ENCODE data around the gene ANKRD36B.
"Not testable (repeated sequence)": the region's sequence is repeated elsewhere in the genome, so short reads cannot be mapped to it uniquely, and the experiment has no call there.

The ANKRD36B gene

DNA sequence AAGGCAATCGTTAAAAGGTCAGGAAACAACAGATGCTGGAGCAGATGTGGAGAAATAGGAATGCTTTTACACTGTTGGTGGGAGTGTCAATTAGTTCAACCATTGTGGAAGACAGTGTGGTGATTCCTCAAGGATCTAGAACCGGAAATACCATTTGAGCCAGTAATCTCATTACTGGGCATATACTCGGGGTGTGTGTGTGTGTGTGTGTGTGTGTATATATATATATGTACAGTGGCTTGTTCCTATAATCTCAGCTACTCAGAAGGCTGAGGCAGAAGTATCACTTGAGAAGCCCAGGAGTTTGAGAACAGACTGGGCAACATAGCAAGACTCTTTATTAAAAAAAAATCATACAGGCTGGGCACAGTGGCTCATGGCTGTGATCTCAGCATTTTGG is 24.0 kb downstream of the ANKRD36B start:
- DNase-seq (ENCODE audit: insufficient read length); FAIRE-seq: not testable (repeated sequence)

DNA sequence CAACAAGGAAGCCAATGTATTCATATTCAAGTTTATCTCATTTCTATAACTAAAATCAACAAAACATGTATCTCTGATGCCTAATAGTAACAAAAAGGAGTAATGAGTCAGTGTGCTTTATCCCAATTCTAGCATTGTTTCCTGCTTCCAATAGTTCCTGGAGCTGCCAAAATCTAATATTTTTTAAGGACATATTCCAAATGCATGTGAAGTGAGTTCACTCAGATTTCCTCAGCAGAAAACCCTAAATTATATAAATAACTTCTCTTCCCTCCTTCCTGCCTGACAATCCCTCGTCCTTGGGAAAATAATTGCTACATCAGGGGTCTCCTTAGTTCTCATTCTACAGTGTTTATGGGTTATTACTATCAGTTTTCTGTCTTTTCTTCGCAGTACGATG is 37.3 kb downstream of the ANKRD36B start:
- FAIRE-seq; DNase-seq (ENCODE audit: insufficient read length): not testable (repeated sequence)

DNA sequence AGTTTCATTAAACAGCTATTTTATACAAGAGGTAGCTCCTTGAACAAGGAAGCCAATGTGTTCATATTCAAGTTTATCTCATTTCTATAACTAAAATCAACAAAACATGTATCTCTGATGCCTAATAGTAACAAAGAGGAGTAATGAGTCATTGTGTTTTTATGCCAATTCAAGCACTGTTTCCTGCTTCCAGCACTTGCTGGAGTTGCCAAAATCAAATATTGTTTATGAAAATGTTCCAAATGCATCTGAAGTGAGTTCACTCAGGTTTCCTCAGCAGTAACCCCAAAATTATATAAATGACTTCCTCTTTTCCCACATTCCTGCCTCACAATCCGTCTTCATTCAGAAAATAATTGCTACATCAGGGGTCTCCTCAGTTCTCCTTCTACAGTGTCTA is 39.2 kb downstream of the ANKRD36B start:
- DNase-seq (ENCODE audit: insufficient read length); FAIRE-seq: not testable (repeated sequence)

DNA sequence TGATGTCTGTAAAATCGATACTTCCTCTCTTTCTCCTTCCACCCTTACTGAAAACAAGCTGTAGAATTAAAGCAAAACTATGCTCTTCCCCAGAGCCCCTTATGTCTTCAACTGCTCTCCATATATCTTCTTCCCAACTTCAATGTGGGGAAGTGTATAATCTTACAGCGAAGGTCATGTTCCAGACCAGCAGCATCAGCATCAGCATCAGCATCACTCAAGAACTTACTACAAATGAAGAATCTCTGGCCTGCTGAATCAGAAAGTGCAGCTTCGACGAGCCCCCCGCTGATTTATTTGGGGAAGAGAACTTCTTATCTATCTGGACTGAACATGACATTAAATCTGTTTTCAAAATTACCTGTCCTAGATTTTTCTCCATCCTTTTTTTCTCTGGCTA is 40.6 kb downstream of the ANKRD36B start:
- not testable (repeated sequence) for FAIRE-seq; DNase-seq (ENCODE audit: insufficient read length)

DNA sequence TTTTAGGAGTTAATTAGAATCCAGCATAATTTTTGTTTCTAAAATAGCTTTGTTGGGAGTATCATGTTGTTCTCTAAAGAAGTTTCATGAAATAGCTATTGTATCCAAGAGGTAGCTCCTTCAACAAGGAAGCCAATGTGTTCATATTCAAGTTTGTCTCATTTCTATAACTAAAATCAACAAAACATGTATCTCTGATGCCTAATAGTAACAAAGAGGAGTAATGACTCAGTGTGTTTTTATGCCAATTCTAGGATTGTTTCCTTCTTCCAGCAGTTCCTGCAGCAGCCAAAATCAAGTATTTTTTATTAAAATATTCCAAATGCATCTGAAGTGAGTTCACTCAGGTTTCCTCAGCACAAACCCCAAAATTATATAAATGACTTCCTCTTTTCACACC is 41.1 kb downstream of the ANKRD36B start:
- FAIRE-seq; DNase-seq (ENCODE audit: insufficient read length): not testable (repeated sequence)

DNA sequence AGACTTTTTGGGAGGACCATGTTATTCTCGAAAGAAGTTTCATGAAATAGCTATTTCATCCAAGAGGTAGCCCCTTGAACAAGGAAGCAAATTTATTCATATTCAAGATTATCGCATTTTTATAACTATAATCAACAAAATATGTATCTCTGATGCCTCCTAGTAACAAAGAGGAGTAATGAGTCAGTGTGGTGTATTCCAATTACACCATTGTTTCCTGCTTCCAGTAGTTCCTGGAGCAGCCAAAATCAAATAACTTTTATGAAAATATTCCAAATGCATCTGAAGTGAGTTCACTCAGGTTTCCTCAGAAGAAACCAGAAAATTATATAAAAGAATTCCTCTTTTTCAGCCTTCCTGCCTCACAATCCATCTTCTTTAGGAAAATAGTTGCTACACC is 43.0 kb downstream of the ANKRD36B start:
- TF ChIP-seq POLR2A (IDR thresholded peaks at IDR 0.05; ENCODE audit: low read depth, low read length) = no peak
- TF ChIP-seq POLR2AphosphoS5 (IDR thresholded peaks at IDR 0.05; ENCODE audit: low read depth, low read length) = no peak
- TF ChIP-seq TAF1 (IDR thresholded peaks at IDR 0.05; ENCODE audit: borderline replicate concordance, low read depth, low read length) = no peak
- FAIRE-seq (no peak), DNase-seq (ENCODE audit: insufficient read length) (no peak)

DNA sequence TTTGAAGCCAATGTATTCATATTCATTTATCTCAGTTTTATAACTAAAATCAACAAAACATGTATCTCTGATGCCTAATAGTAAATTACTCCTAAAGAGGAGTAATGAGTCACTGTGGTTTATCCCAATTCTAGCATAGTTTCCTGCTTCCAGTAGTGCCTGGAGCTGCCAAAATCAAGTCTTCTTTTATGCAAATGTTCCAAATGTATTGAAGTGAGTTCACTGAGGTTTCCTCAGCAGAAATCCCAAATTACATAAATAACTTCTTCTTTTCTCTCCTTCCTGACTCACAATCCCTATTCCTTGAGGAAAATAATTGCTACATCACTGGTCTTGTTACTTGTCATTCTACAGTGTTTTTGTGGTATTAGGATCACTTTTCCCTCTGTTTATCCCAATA is 44.8 kb downstream of the ANKRD36B start:
- DNase-seq (ENCODE audit: insufficient read length); FAIRE-seq: not testable (repeated sequence)

DNA sequence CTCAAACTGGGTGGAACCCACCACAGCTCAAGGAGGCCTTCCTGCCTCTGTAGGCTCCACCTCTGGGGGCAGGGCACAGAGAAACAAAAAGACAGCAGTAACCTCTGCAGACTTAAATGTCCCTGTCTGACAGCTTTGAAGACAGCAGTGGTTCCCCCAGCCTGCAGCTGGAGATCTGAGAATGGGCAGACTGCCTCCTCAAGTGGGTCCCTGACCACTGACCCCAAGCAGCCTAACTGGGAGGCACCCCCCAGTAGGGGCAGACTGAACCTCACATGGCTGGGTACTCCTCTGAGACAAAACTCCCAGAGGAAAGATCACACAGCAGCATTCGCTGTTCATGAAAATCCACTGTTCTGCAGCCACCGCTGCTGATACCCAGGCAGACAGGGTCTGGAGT is 63.8 kb downstream of the ANKRD36B start:
- FAIRE-seq; DNase-seq (ENCODE audit: insufficient read length): not testable (repeated sequence)

DNA sequence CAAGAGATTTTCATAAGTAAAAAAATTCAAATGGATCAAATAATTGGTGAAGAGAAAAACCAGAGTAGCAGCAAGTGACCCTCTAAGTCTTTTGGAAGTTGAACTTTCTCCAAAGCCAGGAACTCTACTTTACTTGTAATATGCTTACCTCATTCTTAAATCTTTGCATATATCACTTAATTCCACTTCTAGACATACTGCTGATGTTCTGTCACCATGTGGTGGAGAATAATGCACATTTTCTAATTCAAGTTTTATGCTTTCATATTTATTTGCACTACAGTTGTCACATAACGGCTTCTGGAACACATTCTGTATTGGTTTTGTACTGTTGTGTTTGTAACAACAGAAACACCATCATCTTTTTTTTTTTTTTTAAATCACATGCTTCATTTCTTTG is 65.9 kb downstream of the ANKRD36B start:
- FAIRE-seq; DNase-seq (ENCODE audit: insufficient read length): not testable (repeated sequence)

DNA sequence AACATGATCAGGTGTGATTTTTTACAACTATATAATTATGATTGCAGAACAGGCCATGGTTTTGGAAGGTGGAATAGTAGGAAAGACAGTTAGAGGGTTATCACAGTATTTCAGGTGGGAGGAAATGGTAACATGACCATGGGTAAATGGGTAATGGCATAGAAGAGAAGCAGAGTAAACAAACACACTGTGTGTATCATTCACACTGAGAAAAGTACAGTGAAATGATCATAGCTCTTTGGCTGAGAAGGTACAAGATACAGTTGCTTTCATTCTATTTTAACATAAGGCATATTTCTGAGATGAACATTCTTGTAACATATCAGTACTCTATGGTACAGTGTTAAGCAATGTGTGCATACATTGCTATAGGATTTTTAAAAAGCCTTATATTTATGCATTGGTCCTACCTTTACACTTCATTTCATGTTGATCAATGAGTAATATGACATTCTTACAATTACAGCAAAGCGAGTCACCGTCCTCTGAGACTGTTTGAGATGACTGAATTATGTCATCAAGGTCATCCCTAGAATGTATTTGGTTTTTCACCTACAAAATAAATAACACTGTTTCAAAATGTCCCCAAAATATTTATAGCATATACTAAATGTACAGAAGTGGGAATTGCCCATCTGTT is 66.6 kb downstream of the ANKRD36B start:
- DNase-seq (ENCODE audit: insufficient read length); FAIRE-seq: not testable (repeated sequence)

DNA sequence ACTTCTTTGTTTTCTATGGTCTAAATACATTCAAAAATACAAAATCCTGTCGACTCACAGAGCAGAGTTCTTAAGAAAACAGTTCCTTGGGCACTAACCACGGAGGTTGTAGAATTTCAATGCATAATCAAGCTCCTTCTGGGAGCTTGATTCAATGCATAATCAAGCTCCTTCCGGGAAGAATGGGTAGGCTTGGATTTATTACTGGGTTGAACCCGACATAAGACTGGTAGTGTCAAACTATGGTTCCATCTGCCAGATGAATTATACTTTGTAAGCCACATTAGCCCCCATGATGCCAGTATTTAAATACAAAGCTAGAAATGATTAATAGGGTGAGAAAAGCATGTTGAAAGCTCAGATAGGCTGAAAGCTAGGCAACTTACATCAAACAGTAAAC is 94.0 kb downstream of the ANKRD36B start:
- DNase-seq (ENCODE audit: insufficient read length); FAIRE-seq: not testable (repeated sequence)

DNA sequence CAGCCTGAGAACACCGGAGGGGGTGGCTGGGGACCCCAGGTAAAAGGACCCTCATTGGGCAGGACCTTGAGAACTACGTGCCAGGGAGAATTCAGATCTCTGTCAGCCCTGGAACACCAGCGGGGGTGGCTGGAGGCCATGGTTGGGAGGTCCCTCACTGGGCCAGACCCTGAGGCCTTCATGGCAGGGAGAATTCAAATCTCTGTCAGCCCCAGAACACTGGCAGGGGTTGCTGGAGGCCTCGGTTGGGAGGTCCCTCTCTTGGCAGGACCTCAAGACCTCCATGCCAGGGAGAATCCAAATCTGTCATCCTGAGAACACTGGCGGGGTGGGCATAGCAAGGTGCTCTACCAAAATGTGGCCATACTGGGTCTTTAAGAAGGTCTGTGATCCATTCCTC is 99.5 kb downstream of the ANKRD36B start:
- DNase-seq (ENCODE audit: insufficient read length); FAIRE-seq: not testable (repeated sequence)
